ENCODE results near the gene VKORC1. TPM values are rescaled to one million over a fixed set of nuclear protein-coding genes. Genes with fewer than 3 reads are reported as not detected.

VKORC1 gene
- total and polyA plus RNA-seq, 2 of the 8 experiments (the other 6 are each of a cell fraction or from before 2014, with no cell fraction given) = 84.1 to 483 TPM

DNA sequence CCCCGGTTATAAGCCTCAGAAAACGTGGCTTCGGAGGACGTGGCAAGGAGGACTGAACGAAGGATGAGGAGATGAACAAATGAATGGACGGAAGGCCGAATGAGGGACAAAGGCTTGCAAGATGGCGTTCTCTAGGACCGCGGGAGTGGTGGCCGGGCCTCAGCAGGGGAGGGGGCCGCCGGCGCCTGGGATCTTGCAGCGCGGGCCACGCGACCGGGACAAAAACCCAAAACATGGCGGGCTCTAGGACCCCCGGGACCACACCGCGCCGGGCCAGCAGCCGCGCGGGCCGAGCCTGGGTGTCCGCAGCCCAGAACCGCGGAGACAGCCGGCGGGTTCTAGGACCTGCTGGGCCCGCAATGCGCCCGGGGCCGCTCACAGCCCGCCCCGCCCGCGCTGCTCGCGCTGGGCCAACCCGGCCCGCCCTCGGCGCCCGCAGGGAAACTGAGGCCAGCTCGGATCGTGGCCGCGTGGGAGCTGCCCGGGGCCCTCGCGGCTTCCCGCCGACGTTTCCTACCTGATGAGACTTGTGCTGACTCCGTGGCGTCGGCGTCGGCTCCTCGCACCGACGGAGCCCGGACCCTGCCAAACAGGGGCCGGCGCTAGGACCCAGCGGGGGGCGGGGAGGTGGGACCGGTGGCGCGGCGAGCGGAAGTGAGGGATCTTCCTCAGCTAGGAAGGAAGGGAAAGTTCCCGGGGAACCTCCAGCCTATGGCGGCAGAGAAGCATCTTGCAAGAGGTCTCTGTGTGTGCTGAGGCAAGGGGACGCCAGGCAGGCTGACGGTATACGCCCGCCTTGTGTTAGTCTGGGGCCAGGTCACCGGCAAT lies 21.2 kb downstream of the VKORC1 start (continued):
- TF ChIP-seq EP300 (IDR thresholded peaks at IDR 0.05; ENCODE audit: borderline replicate concordance in 1 of 2, low read depth in 2 of 2, low read length in 2 of 2) (0 out of 3 replicates have a peak, but pooled peaks of 1 of the 2 experiments have one; percentile 10), TBP (IDR thresholded peaks at IDR 0.05; ENCODE audit: low read depth, low read length) (peak; percentile 56; the same call in 1 of the 2 replicates), SUZ12 (IDR thresholded peaks at IDR 0.05; ENCODE audit: low read length) (no peak), CREB1 (IDR thresholded peaks at IDR 0.05) (0 out of 2 replicates have a peak, but pooled peaks have one; percentile 12), POLR2AphosphoS5 (IDR thresholded peaks at IDR 0.05; ENCODE audit: low read depth, low read length) (peak; percentile 37; the same call in 1 of the 2 replicates), RFX5 (IDR thresholded peaks at IDR 0.05; ENCODE audit: borderline replicate concordance, low read depth, low read length) (no peak), MAFK (IDR thresholded peaks at IDR 0.05; ENCODE audit: low read depth, low read length) (no peak), KDM1A (IDR thresholded peaks at IDR 0.05; ENCODE audit: borderline replicate concordance, low read length) (peak; percentile 99), SIN3A (conservative IDR thresholded peaks at IDR 0.05 in 1 of 2, IDR thresholded peaks at IDR 0.05 in 1 of 2; ENCODE audit: low read depth in 1 of 2, low read length in 2 of 2) (peak; percentile 77 to 94; a peak in 3 of 4 replicates), SP4 (IDR thresholded peaks at IDR 0.05; ENCODE audit: low read length) (no peak), SP2 (IDR thresholded peaks at IDR 0.05; ENCODE audit: low read length) (no peak), CHD2 (IDR thresholded peaks at IDR 0.05; ENCODE audit: low read length) (0 out of 2 replicates have a peak, but pooled peaks have one; percentile 9), BCL11A (IDR thresholded peaks at IDR 0.05; ENCODE audit: low read depth in 2 of 2, low read length in 2 of 2) (no peak), POU5F1 (IDR thresholded peaks at IDR 0.05; ENCODE audit: low read depth, low read length) (no peak), SIRT6 (IDR thresholded peaks at IDR 0.05; ENCODE audit: low read length) (no peak)
- TF ChIP-seq, protein P1, sequence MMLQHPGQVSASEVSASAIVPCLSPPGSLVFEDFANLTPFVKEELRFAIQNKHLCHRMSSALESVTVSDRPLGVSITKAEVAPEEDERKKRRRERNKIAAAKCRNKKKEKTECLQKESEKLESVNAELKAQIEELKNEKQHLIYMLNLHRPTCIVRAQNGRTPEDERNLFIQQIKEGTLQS (IDR thresholded peaks at IDR 0.05; ENCODE audit: insufficient read depth, low read depth, low read length) = no peak
- TF ChIP-seq, protein P2, sequence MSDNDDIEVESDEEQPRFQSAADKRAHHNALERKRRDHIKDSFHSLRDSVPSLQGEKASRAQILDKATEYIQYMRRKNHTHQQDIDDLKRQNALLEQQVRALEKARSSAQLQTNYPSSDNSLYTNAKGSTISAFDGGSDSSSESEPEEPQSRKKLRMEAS (IDR thresholded peaks at IDR 0.05) = peak; percentile 19
- TF ChIP-seq, protein P3, sequence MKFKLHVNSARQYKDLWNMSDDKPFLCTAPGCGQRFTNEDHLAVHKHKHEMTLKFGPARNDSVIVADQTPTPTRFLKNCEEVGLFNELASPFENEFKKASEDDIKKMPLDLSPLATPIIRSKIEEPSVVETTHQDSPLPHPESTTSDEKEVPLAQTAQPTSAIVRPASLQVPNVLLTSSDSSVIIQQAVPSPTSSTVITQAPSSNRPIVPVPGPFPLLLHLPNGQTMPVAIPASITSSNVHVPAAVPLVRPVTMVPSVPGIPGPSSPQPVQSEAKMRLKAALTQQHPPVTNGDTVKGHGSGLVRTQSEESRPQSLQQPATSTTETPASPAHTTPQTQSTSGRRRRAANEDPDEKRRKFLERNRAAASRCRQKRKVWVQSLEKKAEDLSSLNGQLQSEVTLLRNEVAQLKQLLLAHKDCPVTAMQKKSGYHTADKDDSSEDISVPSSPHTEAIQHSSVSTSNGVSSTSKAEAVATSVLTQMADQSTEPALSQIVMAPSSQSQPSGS (IDR thresholded peaks at IDR 0.05; ENCODE audit: low read length) = no peak
- TF ChIP-seq, protein P4, sequence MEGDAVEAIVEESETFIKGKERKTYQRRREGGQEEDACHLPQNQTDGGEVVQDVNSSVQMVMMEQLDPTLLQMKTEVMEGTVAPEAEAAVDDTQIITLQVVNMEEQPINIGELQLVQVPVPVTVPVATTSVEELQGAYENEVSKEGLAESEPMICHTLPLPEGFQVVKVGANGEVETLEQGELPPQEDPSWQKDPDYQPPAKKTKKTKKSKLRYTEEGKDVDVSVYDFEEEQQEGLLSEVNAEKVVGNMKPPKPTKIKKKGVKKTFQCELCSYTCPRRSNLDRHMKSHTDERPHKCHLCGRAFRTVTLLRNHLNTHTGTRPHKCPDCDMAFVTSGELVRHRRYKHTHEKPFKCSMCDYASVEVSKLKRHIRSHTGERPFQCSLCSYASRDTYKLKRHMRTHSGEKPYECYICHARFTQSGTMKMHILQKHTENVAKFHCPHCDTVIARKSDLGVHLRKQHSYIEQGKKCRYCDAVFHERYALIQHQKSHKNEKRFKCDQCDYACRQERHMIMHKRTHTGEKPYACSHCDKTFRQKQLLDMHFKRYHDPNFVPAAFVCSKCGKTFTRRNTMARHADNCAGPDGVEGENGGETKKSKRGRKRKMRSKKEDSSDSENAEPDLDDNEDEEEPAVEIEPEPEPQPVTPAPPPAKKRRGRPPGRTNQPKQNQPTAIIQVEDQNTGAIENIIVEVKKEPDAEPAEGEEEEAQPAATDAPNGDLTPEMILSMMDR (IDR thresholded peaks at IDR 0.05; ENCODE audit: control extremely low read depth in 1 of 3, insufficient read depth in 1 of 3, low read depth in 1 of 3, low read length in 3 of 3) = no peak
